Myocyte (in vitro differentiated cells): ENCODE results near the gene TFAP2E. TPM values are rescaled to one million over a fixed set of nuclear protein-coding genes. Genes with fewer than 3 reads are reported as not detected.
A peak's percentile ranks its signal among the peaks of the same experiment; 100 is the strongest.

Source experiments
- DNase-seq: peaks from one replicate; pipeline ENCODE4 v3.0.0-alpha.2; 2012; ENCODE audit warnings: low read depth
- total RNA-seq: library from RNA; depleted of rRNA; stranded (reverse); fragments of >200 nt; gene quantifications from 2 replicates; pipeline ENCODE4 v1.2.3, GENCODE V29; 2014

The TFAP2E gene
- total RNA-seq, 1 donor from 2014 or later = not detected

GRCh38 chr1:35641233-35641866 lies 68.2 kb downstream of the TFAP2E start, which contains the start of gene PSMB2:
TSS of gene PSMB2 (minus strand) at chr1:35641526. CDS start at chr1:35641432, 94 bp downstream.
- DNase-seq = peak; percentile 97

- DNase-seq = no peak
Observed at GRCh38 chr1:35642471-35642955, 69.4 kb downstream of the TFAP2E start.

GRCh38 chr1:35644204-35644603 lies 71.1 kb downstream of the TFAP2E start:
- DNase-seq = peak; percentile 60

Other genes with a start within 250 kb of the TFAP2E start
- 81.1 and 81.3 TPM in 2 replicates for gene KIAA0319L, start 15.9 kb upstream of the TFAP2E start, total RNA-seq
- 44.1 and 58.6 TPM in 2 replicates for gene NCDN, start 15.5 kb upstream of the TFAP2E start, total RNA-seq
- 38.8 and 41.4 TPM in 2 replicates for gene PSMB2, start 68.2 kb downstream of the TFAP2E start, total RNA-seq
- 29.0 and 37.5 TPM in 2 replicates for gene C1orf216, start 145.6 kb downstream of the TFAP2E start, total RNA-seq
- 0.51 and 0.52 TPM in 2 replicates for gene CLSPN, start 196.7 kb downstream of the TFAP2E start, total RNA-seq
- gene AGO4, start 234.7 kb downstream of the TFAP2E start, total RNA-seq = 12.7 and 14.1 TPM in 2 replicates